GM04503 (cell line): Measurements from ENCODE around the gene HES3.
"Not testable (repeated sequence)": the region's sequence is repeated elsewhere in the genome, so short reads cannot be mapped to it uniquely, and the experiment has no call there.

Experiments used
- DNase-seq: peaks from one replicate; pipeline ENCODE4 v3.0.0-alpha.2; 2012; ENCODE audit warnings: low read depth

The HES3 gene

DNA sequence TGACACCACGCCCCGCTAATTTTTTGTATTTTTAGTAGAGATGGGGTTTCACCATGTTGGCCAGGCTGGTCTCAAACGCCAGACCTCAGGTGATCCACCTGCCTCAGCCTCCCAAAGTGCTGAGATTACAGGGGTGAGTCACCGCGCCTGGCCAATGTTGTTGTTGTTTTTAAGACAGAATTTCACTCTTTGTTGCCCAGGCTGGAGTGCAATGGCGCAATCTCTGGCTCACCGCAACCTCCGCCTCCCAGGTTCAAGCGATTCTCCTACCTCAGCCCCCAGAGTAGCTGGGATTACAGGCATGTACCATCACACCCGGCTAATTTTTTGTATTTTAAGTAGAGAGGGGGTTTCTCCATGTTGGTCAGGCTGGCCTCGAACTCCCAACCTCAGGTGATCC, 24.3 kb upstream of the HES3 start:
- DNase-seq: not testable (repeated sequence)

DNA sequence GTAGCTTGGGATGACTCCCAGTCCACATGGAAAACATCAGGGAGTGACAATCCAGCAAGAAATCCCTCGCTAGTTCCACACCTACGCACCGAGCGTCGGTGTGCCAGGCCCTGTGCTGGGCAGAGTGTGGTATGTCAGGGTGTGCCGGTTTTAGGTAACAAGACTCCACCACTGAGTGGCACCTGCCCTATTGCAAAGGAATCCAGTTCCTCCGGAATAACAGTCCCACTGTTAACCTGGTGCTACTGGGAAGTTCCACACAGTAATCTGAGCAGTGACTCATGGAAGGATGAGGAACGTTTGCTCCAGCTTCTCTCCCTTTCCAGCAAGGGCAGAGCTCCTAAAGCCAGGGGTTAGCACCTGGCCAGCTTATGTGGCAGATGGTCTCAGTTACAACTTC, 23.7 kb upstream of the HES3 start:
- DNase-seq: no peak

- no peak for DNase-seq
Observed at GRCh38 chr1:6221210-6221784, 22.7 kb upstream of the HES3 start.

DNA sequence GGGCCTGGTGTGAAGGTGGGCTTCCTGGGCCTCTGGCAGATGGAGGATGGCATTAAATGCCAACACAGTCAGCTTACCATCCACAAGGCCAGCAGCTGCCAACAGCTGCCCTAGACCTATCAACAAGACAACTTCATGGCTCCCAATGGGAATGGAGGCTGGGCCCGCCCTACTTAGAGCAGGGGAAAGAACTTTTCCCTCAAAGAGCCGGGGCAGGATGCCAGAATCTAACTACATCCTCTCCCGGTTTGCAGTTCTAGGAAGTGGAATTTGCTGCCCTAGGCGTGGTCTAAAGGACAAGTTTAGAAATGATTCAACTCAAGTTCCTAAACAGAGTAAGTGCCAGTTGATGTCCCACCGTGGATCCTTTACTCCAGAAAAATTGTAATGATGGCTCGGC, 21.3 kb upstream of the HES3 start:
- DNase-seq: no peak

GRCh38 chr1:6223617-6224016, 20.4 kb upstream of the HES3 start:
- DNase-seq: no peak

DNA sequence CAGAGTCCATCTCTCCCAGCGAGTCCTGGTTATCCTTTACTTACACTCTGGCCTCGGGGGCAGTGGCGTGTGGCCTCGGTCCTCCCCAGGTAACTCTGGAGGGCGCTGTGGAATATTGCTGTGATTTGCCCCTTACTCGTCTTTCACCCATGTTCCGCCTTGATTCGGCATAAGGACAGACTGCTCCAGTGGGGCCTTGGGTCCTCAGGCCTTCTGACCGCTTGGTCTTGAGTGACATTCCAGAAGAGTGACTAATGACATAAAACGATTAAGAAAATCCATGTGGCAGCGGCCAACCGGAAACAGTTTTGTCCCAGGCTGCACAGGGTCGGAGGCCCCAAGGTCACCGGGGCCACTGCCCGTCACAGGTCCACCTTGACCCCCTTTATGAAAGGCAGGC, 19.3 kb upstream of the HES3 start:
- no peak for DNase-seq

DNA sequence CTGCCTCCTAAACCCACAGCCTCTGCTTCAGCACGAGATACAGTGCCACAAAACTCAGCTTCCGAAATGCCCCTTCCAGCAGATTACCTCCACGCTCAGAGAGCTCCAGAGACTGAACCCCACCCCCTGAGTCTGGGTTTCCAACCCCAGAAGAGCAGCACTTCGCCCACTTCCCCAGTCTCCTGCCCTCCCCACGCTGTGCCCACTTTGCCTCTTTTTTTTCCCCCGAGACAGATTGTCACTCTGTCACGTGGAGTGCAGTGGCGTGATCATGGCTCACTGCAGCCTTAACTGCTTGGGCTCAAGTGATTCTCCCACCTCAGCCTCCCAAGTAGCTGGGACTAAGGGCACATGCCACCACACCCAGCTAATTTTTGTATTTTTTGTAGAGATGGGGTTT, 18.3 kb upstream of the HES3 start:
- no peak for DNase-seq

DNA sequence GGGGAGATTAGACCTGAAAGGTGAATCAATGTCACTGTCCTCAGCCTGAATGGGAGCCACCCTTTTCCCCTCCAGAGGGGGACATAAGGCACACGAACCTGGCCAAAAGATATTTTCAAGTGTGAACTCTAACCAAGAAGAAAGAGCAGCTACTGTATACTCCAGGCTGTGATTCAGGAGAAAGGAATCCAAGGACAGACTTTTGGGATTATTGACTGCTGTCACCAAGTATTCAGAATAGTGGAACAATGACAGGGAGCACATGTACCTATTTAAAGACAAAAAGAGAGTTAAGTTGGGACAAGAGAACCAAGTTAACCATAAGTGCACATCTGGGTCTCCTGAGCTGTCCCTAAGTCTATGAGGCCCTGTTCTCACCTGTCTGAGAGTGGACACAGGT, 10.6 kb upstream of the HES3 start:
- no peak for DNase-seq

- DNase-seq: no peak
Observed at GRCh38 chr1:6234502-6235295, 9.3 kb upstream of the HES3 start.

DNA sequence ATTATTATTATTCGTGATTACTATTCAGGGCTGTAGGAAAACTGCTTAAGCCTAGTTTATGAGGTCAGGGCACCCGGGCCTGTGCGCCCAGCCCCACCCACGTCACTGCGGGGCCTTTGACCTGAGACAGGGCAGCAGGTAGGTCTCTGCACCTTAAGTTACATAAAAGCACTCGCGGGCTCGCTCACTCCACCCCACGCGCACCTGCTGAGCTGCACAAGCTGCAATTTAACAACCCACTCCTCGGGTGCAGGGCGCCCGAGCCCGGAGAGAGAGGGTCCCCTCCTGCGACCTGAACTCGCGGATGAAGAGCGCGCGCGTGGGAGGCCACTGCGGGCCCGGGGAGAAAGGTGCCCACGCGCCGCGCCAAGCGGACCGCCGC, 8.7 kb upstream of the HES3 start:
- no peak for DNase-seq

DNA sequence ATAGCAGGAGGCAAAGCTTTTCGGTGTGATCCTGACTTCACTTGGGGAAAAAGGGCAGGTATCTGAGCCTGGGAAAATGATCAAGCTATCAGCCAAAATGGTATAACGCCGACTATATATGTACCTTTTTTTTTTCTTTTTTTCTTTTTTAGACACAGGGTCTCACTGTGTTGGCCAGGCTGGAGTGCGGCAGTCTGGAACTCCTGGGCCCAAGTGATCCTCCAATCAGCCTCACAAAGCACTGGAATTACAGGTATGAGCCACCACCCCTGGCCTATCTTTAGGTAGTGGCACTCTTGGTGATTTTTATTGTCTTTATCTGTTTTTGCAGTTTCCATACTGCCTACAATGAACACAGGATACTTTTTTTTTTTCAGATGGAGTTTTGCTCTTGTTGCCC, 6.9 kb upstream of the HES3 start:
- DNase-seq: no peak

DNA sequence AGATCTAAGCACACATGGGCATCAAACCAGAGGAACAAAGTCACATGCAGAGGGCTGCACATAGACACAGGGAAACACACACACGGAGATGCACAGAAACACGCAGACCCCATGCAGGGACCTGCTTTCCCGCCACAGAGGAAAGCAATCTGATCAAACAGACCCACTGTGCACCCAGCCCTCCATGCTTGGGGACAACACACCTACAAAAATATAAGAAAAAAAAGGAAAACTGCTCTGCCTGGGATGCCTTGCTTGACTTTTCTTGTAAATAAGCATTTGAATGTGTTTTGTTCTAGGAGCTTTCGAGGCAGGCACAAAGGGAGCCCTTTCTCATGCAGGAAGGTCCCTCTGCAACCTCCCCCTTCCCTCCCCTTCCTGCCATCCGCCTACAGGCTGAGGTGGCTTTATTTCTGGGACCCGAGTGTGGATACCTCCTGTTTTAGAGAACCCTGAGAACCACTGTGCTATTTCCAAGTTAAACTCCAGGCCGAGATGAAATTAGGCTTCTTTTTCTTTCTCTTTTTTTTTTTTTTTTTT, 4.7 kb upstream of the HES3 start:
- no peak for DNase-seq

- DNase-seq: peak; percentile 54
Observed at GRCh38 chr1:6239950-6240768, 3.8 kb upstream of the HES3 start.

GRCh38 chr1:6241107-6241886, 2.7 kb upstream of the HES3 start:
- DNase-seq: no peak

DNA sequence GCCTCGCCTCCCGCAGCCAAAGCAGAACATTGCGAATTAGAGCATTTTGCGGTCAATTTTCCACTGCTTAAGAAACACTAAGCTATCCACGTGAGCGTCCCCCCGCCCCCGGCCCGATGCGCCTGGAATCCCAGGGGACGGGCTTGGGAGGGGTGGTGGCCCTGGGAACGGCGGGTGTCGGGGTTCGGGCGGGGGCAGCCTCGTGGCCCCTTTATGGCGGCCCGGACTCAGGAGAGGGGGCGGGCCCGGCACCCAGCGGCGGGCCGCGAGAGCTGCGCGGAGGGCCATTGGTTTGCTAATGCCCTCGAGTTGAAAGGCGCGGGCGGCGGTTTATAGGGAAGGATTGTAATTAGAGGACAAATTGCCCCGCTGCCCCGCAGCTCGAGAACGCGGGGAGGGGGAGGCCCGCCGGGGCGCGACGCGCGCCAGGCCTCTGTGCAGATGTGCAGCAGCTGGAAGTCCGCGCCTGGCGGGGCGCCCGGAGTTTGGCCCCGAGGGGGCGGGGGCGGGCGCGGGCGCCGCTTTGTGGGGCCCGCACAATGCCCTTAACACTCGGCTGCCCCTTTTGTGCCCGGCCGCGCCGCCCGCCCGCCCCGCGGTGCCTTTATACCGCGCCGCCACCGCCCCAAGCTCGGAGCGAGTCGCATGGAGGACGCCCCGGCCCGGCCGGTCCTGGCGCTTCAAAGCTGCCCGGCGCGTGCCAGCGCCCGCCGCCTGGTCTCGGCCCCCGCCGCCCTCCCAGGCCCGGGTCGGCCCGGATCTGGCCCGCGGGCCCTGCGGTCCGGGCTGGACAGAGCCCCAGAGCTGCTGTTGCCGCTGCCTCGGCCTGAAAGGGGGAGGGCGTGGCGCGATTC, 1.9 kb upstream of the HES3 start:
- no peak for DNase-seq

DNA sequence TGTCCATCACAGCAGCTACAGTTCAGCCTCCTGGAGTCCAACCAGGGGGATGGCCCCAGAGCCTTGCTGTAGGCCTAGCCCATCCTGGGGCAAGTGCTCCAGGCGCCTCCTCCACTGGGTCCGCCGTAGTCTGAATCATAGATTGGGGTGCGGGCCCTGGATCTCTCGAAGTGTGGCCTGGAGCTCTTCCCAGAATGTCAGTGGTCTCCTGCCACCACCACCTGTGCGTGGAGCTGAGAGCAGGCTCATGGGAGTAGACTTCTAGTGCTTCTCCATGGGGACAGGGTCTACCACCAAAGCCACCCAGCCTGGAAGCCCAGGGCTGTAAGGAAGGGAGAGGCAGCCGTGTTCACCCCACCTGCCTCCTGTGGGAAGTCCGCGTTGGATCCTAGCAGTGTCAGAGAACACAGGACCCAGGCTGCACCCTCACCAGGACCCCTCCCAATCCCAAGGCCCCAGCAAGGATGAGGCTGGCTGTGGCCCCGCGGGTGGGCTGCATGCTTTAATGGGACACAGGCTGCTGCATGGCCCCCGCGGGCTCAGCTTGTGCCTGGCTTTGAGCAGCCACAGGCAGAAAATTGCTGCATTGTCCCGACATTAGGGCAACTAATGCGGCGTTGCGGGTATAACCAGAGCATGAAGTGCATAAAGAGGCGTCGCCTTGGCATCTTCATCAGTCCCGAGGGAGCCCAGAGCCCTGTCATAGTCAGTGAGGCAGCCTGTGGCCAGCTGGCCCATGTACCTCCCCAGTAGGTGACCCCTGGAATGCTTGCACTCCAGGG, 735 bp upstream of the HES3 start:
- no peak for DNase-seq

DNA sequence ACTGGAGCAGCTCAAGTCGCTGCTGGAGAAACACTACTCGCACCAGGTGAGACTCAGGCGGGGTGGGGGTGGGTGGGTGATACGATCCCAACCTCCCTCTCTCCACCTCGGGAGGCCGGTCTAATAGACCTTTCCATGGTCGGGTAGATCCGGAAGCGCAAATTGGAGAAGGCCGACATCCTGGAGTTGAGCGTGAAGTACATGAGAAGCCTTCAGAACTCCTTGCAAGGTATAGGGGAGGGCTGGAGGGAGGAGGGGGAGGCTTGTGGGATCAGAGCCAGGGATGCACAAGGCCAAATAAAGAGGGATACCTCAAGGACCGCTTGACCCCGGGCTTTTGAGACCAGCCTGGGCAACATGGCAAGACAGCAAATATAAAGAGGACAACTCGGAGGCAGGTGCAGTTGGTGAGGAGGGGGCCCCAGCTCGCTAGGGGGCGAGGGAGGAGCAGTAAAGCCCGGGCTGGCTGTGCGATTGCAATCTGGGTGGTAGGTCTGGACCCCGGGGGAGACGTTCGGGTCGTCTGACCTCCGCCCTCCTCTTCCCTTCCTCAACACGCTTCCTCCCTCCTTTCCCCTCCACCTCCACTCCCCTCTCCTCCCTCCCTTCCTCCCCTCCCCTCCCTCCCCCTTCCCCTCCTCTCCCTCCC, 546 bp downstream of the HES3 start:
- no peak for DNase-seq

DNA sequence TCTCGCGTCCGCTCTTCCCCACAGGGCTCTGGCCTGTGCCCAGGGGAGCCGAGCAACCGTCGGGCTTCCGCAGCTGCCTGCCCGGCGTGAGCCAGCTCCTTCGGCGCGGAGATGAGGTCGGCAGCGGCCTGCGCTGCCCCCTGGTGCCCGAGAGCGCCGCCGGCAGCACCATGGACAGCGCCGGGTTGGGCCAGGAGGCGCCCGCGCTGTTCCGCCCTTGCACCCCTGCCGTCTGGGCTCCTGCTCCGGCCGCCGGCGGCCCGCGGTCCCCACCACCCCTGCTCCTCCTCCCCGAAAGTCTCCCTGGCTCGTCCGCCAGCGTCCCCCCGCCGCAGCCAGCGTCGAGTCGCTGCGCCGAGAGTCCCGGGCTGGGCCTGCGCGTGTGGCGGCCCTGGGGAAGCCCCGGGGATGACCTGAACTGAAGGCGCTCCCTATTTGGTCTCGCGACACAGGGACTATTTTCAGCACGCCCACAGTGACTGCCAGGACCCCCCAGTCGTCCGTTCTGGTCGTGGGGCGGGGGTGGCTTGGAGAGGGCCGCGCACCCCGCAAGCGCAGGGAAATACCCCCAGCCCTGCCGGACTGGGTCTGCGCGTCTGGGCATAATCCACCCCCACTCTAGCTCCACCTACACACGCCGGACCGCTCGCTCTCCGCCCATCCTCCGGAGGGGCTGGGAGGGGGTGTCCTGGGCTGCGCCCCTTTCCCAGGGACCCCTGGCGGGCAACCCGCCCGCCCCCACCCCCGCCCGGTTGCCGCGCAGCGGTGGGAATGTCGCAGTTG, 1.3 kb downstream of the HES3 start:
- DNase-seq: no peak

GRCh38 chr1:6245869-6246496, 2.0 kb downstream of the HES3 start:
- no peak for DNase-seq
